Fibroblast of skin of right quadriceps (primary cell): ENCODE measurements around the gene TRIM49.
"Not testable (repeated sequence)": the region's sequence is repeated elsewhere in the genome, so short reads cannot be mapped to it uniquely, and the experiment has no call there.

Experiments used
- DNase-seq: peaks from one replicate; pipeline ENCODE4 v3.0.0-alpha.2; 2013

Gene TRIM49

DNA sequence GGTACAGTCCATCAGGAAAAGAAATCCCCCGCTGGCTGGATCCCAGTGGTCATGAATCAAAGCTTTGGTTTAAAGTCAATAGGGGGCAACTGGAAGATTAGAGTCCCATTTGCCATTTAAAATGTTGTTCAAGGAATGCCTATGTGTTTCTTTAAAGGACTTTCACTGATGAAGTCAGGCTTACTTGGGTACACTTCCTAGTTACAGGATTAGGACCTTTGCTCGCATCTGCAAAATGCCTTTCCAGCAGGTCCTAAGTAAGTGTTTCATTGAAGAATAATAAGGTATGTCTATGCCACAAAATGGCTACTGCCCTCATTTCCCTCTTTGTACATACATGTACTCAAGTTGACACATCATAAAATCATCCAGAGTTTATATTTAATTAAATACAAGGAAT is at the start of gene TRIM49:
TSS of gene TRIM49 (minus strand) at position 101 of the 400 bp plus-strand sequence. CDS start 4,106 bp downstream, outside the sequence.
- not testable (repeated sequence) for DNase-seq

DNA sequence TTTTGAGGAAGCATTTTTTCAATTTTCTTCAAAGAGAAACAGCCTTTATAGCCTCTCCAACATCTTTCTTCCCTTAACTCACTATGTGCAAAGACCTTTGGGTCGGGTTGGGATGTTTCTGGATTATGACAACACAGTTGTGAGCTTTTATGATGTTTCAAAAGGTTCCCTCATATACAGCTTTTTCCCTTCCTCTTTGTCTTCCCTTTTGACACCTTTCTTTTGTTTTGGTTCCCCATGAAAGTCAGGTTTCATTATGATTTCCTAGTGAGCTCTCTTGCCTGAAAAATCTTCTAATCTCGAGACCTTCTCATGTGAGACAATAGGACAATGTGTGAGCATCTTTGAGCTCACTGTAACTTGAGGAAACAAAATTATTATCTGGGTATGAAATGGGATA is 18.3 kb upstream of the TRIM49 start:
- not testable (repeated sequence) for DNase-seq

DNA sequence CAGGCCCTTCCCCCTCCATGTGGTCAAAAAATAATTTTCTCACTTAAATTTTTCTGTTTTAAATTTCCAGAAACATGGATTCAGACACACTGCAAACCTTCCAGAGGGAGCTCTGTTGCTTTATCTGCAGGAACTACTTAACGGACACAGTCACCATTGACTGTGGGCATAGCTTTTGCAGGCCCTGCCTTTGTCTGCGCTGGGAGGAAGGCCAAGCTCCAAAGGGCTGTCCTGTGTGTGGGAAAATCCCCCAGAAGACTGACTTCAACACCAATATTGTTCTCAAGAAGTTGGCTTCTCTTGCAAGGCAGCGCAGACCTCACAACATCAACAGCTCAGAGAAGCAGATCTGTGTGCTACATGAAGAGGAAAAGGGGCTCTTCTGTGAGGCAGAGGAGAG is 11.6 kb upstream of the TRIM49 start:
- DNase-seq = not testable (repeated sequence)

- DNase-seq = not testable (repeated sequence)
Observed at GRCh38 chr11:89813535-89813934, 5.2 kb upstream of the TRIM49 start.

GRCh38 chr11:89787506-89788063 is 20.8 kb downstream of the TRIM49 start:
- not testable (repeated sequence) for DNase-seq

DNA sequence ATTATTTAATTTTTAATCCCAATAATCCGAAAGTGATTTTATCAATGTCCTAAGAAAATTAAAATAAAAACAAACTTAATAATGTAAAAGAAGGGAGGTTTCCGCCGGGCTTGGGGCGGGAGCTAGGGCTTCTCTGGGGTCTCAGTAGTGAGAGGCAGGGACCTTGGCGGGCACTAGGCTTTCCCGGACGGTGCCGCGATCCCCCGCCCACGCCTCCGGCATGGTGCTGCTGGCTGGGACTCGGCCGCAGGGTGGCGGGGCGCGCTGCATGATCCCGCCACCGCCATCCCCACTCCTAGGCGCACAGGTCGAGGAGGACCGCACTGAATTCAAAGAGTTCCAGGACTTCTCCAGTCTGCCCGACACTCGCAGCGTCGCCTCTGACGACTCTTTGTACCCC is 22.6 kb downstream of the TRIM49 start:
- DNase-seq = not testable (repeated sequence)

- DNase-seq = not testable (repeated sequence)
Observed at GRCh38 chr11:89750822-89751221, 57.6 kb downstream of the TRIM49 start.
